NCI-H748 (cell line): ENCODE data around the gene UBE2J2.

Experiments used
- DNase-seq: peaks from one replicate; lab custom pipeline; 2025; ENCODE audit not compliant: unreplicated experiment; lab: John Stamatoyannopoulos, UW

The UBE2J2 gene

DNA sequence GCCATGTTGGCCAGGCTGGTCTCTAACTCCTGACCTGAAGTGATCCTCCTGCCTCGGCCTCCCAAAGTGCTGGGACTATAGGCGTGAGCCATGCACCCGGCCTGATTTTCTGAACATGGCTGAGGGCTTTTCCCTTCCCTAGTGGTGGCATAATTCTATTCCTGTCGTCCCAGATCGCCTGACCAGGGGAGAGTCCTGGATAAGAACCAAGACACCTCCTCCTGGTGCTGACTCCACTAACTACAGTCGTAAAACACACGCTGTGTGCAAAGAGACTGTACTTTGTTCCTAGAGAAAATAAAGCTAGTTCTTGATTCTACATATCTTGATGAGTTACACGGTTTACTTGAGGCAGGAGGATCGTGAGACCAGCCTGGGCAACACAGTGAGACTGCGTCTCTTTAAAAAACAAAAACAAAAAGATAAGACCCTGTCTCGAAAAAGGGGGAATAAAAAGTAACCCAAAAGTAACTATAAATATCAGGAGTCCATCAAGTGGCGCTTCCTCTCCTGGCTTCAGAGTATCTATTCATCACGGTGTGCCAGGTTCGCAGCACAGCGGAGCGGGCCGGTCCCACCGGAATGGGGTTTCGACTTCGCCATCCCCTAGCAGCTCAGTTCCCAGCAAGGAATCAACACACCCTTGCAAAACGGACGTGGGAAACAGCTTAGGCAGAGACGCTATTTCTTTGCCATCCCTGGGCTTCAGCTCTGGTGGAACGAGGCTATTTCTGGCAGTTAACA lies 42.8 kb downstream of the UBE2J2 start:
- DNase-seq = peak; percentile 38

DNA sequence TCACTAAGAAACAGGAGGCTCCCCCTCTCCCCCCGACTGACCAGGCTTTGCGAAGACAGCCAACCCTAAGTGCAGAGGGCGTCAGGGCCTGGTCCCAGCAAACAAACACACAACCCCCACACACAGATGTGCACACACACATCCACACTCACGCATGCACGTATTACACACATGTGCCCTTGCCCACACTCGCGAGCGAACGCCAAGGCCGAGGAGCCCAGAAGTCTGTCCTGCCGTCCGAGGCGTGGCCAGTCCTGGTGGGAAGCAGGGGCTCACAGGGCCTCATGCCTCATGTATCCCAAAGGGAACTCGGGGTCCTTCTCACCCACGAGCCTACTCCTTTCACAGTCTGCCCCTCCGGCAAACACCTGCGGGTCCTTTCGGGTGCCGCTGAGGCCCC lies 43.9 kb downstream of the UBE2J2 start:
- DNase-seq = no peak

DNA sequence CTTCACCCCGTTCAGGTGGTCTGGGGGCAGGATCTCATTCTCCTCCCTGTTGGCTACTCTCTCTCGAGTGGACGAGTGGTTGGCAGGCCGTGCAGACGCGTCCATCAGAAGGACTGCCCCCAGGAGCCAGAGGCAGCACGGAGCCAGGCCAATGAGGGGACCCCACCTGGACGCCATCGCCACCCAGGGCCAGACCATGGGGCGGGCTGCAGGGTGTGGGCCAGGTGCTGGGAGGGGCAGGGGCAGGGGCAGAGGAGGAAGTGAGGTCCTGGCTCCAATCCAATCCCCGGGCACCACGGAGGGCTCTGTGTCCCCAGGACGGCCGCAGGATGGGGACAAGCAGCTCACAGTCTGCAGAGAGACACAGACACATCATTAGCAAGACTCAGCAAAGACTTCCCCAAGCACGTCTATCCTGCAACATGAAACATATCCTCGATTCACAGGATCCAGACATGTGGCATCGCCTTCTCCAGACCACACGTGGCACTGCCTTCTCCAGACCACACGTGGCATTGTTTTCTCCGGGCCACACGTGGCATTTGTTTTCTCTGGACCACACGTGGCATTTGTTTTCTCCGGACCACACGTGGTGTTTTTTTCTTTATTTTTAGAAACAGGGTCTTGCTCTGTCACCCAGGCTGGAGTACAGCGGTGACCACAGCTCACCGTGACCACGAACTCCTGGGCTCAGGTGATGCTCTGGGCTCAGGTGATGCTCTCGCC lies 44.9 kb downstream of the UBE2J2 start:
- no peak for DNase-seq

DNA sequence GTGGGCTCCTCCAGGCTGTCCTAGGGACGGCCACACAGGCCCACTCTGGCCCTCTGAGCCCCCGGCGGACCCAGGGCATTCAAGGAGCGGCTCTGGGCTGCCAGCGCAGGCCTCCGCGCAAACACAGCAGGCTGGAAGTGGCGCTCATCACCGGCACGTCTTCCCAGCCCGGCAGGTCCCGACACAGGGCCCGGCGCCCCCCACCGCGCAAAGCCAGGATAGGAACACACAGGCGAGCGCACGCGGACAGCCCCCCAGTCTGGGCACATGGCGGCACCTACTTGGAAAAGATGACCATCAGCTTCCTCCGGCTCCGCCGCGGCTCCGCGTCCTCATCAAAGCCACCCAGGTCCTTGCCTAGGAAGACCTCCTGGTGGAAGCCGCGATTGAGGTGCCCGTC lies 45.5 kb downstream of the UBE2J2 start:
- no peak for DNase-seq

DNA sequence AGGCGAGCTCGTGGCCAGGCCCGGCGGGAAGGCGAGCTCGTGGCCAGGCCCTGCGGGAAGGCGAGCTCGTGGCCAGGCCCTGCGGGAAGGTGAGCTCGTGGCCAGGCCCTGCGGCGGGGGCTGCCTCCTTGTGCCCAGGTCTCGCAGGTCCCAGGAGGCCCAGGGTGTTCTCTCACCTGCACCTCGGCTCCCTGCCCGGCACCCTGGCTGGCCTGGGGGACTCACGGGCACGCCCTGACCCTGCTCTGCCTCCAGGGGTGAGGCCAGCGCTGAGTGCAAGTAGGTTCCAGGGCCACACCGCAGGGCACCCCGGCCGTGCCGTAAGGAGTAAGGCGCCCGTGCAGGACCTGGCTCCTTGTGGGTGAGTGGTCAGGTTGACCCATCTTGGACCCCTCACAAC lies 46.3 kb downstream of the UBE2J2 start:
- no peak for DNase-seq

DNA sequence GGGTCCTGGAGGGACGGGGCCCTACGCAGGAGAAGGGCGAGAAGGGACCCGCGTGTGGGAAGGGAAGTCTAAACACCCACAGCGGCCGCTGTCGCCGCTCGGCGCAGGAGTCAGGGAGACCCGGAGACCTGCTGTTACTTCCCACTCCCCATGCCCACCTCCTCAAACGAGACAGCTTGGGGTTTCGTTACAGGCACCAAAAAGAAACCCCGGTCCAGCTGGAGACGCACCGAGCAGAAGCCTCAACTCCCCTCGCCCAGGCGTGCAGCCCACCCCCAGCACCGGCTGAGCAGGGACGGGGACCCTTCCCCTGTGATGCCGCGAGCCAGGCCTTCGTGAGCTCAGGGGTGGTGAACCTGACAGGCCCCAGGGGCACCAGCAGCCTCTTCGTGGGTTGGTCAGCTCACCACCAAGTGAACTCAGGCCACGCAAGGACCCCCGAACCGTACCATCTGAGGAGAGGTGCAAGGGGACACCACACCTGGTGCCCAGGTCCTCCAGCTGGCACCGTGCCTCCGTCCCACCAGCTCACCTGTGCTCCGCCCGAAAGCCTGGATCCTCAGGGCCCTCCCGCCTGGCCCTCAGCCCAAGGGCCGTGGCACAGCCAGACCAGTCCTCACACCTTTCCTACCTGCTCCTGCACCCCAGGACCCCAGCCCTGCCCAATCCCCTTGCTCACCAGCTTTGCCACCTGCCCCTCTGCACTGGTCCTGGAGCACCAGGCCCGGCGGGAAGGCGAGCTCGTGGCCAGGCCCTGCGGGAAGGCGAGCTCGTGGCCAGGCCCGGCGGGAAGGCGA lies 46.9 kb downstream of the UBE2J2 start:
- DNase-seq = no peak

DNA sequence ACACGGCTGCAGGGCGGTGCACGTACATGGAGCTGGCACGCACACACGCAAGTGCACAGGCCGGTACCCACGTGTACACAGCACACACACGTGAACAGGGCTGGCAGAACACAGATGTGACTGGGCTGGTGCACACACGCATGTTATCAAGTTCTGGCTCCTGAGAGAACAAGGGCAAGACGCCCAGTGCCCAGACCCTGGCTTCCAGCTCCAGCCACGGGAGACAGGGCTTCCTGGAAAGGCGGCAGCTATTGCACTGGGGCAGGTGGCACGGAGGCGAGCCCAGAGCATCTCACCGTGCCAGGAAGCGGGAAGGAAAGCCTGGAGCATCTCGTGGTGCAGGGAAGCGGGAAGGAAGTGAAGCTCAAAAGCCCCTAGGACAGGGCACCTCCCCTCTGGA lies 47.7 kb downstream of the UBE2J2 start:
- no peak for DNase-seq

DNA sequence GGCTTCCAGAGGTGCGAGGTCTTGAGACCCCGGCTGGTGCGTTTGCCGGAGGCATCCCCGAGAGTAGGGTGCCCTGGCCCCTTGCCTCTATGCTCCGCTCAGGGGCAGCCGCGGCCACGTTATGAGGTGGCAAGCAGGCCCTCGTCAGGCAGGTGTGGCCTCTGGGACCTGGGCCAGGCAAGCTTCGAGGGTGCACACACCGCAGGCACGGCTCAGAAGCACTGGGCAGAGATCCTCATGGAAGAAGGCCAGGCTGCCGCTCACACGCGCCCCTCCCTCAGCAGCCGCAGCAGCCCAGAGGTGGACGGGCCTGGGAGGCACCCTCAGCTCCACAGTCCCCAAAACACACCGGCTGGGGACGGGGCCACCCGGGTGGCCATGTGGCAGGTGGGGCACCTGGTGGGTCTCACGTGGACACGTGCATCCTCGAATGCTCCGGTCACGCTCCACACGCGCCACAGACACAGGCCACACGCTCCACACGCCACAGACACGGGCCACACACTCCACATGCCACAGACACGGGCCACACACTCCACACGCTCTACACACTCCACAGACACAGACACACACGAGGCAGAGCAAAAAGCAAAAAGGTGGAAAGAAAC lies 48.3 kb downstream of the UBE2J2 start:
- DNase-seq = no peak

DNA sequence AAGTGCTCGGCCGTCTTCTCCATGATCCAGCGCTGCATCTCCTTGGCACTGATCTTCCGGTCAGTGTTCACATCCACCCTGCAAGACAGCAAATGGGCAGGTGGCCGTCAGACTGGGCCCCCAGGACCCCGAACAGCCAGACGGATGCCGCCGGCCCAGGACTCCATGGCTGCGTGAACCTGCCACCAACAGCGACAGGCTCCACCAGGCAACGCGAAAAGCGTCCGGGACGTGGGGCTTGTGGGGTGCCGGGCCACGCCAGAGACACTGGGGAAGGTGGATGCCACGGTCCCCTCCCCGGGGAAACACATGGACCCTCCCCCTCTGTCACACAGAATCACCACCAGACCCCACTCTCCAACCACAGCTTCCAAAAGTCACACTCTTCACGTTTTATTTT lies 49.8 kb downstream of the UBE2J2 start:
- DNase-seq = no peak

DNA sequence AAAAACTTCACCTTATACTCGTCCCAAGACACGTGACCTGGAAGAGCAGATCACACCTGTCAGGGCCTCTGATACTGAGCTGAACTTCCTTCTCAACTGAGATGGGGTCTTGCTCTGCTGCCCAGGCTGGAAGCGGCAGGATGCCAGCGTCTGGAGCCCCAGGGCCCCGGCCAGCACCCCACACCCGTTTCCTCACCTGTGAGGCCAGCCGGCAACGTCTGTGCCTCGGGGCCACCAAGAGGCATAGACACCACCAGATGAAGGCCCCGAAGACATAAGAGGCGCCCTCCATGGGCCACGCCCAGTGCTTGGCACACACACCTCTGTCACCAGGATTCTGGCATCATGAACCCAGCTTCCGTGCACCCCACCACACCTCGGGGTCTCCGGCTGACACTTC lies 50.3 kb downstream of the UBE2J2 start:
- no peak for DNase-seq

DNA sequence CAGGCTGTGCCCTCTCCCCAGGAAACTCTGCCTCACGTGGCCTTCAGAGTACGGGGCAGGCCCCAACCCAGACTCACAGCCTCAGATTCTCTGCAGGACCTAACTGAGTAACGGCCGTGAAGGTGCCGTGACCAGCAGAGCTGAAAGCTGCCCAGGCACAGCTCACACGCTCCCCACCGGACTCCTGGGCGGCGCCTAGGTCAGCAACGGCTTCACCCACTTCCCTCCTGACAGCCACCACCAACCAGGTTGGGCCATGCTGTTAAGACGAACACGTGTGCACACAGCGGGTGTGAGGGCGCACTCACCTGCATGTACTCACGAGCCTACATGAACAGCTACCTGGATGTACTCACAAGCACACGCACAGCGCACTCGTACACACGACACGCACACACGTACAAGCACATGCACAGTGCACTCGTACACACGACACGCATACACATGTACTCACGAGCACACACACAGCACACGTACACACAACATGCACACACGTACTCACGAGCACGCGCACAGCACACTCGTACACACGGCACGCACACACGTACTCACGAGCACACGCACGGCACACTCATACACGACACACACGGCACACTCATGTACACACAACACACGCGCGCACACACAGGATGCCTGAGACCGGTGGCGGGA lies 51.0 kb downstream of the UBE2J2 start:
- no peak for DNase-seq

DNA sequence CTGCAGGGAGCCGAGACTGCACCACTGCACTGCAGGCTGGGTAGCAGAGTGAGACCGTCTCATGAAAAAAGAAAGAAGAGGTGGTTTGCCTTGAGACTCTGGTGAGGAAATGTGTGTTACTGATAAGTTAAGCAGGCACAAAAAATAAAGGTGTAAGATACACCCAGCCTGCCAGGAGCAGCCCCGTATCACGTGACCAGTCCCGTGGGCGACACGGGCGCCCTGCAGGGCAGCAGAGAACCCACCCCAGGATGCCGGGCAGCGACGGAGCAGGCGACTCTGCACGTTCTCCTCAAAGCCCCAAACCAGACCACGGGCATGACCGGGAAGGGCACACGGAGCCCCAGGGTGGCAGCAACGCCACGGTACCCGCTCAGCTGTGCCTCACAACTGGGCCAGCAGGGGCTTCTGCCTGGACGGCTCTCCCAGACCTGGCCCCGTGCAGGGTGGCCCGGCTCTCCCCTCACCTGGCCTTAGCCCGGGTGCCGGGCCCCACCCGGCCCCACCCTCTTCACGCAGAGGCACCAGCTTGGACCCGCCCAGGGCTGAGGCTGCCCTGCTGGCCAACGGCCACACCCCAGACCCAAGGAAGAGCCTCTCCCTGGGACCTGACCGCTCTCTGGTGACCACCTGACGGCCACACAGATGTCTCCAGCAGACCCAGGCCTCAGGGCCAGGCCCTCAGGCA lies 51.6 kb downstream of the UBE2J2 start:
- no peak for DNase-seq

DNA sequence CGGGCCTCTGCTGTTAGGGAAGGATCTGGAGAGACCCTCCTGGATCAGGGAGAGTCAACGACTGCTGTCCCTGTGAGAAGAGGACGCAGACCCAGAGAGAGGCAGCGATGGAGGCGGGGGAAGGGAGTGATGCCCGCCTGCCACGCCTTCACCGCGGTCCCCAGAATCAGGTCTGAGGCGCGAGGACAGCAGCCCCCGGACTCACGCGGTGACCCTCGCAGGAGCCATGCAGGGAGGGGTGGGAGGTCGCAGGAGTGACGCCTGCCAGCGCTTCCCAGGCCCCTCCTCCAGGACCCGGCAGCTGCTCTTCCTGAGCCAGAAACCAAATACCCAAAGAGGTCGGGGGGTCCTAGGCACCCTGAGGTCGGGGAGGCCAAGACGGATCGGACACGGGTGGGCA lies 53.5 kb downstream of the UBE2J2 start:
- DNase-seq = no peak

DNA sequence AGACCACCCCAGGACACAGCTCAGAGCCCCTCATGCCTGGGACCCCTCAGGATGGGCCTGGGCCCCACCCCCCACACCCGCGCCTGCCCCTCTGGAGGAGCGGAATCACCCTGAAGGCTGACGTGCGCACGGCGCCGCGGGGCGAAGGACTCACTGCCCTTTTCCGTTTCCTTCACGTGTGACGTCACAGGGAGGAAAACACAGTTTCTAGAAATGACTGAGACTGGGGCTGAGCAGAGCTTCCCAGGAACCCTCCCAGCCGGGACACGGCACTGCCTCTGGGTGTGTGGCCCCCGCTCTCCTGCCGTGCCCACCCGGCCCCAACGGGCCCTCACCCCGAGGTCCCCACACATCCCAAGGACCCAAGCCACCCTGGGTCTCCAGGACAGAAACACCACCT lies 54.3 kb downstream of the UBE2J2 start:
- no peak for DNase-seq

DNA sequence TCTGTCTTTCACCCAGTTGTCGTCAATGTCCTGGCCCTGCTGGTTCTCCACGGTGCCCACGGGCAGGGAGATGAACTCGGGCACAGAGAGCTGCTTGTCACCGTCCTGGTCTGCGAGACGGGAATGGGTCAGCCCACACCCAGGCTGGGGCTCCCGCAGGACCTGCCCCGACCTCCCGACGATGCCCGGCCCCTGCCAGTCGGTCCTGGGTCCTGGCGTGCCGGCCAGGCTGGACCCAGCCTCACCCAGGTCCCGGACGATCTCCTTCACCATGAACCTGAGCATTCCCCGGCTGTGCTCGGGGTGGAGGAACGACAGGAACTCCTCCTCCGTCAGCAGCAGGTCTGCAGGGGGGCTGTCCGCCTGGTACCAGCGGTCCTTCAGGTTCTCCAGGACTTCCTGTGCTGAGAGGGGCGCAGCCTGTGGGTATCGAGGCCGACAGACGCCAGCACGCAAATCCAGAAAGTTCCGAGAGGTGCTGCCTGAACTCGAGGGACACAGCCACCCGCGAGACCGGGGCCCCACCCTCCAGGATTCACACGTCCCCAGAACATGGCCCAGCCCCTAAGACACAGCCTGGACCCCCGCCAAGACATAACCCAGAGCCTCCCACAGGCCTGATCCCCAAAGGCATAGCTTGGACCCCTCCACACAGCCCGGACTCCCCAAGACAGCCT lies 55.0 kb downstream of the UBE2J2 start:
- no peak for DNase-seq

DNA sequence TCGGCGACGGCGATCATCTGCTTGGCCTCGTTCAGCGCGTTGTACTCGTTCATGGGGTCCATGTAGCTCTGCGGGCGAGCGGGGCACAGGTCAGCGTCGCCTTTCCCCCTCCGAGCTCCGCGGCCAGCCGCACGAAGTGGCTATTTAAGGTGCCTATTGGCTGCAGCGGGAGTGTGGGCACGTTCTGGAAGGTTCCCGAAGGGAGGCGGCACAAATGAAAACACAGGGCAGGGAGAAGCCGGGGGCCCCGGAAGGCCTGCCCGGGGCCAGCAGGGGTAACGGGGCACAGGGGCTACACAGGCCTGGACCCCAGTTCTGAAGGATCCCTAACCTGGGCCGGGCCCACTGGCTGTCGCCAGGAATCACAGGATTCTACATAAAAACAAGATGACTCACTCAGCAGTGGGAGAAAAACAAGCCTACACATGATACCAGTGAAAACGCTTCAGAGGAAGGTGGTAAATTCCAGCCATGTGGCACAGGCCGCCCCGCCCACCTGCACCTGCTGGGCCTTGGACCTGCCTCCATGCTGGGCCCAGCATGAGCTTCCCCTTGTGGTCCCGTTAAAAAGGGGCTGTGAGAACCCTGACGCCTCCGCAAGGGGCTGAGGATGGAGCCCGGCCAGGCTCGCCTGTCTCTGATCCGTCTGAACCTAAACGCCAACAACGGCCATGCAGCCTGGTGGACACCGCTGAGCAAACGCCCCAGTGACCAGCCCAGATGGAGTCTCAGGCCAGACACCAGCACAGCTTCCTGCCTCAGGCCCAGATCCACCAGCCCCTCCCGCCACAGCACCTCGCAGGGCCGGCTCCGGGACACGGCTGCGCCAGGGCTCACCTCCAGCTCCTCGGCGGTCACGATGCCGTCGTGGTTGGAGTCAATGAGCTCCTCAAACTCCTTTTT lies 55.8 kb downstream of the UBE2J2 start:
- no peak for DNase-seq

DNA sequence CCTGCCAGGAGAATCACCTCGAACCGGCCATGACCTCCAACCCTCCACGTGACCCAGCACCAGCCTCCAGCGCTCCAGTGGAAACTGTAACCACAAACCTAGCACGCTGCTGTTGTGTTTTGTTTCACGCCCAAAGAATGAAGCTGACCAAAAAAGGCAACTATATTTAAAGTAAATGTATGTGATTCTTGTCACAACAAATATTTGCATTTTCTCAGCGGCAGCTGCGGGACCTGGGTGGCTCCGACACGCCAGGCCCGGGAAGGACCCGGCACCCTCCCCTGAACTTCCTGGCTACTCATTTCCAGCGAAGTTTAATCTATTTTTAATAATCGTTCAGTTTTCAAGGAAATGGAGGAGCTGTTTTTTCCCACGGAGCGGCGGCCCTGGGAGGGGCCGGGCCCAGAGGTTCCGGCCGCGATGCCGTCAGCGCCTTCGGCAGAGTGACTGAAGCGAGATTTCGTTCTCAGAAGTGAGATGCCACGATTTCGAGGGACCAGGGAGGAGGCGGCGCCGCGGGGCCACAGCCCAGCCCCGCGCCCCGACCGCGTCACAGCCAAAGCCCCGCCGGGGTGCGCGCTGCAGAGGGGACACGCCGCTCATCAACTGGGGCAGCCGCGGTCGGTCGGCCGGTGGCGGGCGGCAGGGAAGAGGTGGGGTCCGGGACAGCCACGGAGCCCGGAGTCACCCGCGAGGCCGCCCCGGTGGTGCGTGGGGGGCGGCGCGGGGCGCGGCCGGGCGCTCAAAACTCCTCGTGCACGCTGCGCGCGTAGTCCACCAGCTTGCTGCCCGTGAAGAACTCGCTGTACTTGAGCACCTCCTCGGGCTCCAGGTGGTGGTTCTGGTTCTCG lies 56.7 kb downstream of the UBE2J2 start:
- DNase-seq = no peak
